GM19397 (cell line): ENCODE measurements around the gene ZNF543.

ENCODE experiments used
- ATAC-seq: cut with Tn5 transposase; IDR thresholded peaks from one replicate; pipeline ENCODE4 v1.9.1; 2021; ENCODE audit warnings: mild to moderate bottlenecking, moderate library complexity; ENCODE audit not compliant: unreplicated experiment

Gene ZNF543

DNA sequence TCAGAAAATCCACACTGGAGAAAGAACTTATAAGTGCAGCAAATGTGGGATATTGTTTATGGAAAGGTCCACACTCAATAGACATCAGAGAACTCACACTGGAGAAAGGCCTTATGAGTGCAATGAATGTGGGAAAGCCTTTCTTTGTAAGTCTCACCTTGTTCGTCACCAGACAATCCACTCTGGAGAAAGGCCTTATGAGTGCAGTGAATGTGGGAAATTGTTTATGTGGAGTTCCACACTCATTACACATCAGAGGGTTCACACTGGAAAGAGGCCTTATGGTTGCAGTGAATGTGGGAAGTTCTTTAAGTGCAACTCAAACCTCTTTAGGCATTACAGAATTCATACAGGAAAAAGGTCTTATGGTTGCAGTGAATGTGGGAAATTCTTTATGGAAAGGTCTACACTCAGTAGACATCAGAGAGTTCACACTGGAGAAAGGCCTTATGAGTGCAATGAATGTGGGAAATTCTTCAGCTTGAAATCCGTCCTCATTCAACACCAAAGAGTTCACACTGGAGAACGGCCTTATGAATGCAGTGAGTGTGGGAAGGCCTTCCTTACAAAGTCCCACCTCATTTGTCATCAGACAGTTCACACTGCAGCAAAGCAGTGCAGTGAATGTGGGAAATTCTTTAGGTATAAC, 57.4 kb downstream of the ZNF543 start:
- ATAC-seq = no peak
